H1 (cell line): Measurements from ENCODE around the gene IGFBP1. TPM values are rescaled to one million over a fixed set of nuclear protein-coding genes. Genes with fewer than 3 reads are reported as not detected.

Experiments used
- CTCF ChIA-PET: fragments of 300-600 bp; sonication (Branson Sonifier 250); formaldehyde crosslinking; loops from one replicate; lab custom pipeline; 2021; ENCODE audit not compliant: partially characterized antibody; lab: Charles Lee
- POLR2A ChIA-PET: fragments of 300-600 bp; sonication (Branson Sonifier 250); formaldehyde crosslinking; loops from one replicate; lab custom pipeline; 2021; ENCODE audit warnings: inconsistent platforms; ENCODE audit not compliant: partially characterized antibody; lab: Charles Lee
- DNase-seq, 2 experiments: peaks; one replicate each; pipeline versions ENCODE4 v3.0.0 to v3.0.0-alpha.2; 2010 to 2022; ENCODE audit warnings: low spot score in 2 of 2, low read depth in 1 of 2, mixed read lengths in 1 of 2
- FAIRE-seq: peaks from 2 replicates; lab custom pipeline; 2011; peaks lifted over from hg19 to GRCh38; lab: Jason Lieb, UNC
- H2AFZ ChIP-seq: 2 replicates; pipeline ENCODE4 v1.8.1; 2012; ENCODE audit warnings: low read length, inconsistent platforms
- H2AK5ac ChIP-seq: 2 replicates; pipeline ENCODE4 v1.6.1; 2013; ENCODE audit warnings: low read depth, low read length
- H2BK120ac ChIP-seq: replicated peaks from 2 replicates; pipeline ENCODE3; 2013; ENCODE audit warnings: low read depth, low read length, inconsistent platforms
- H2BK12ac ChIP-seq: 2 replicates; pipeline ENCODE4 v1.6.1; 2013; ENCODE audit warnings: low read depth, low read length
- H2BK15ac ChIP-seq: 2 replicates; pipeline ENCODE4 v1.6.1; 2013; ENCODE audit warnings: low read length
- H2BK20ac ChIP-seq: 2 replicates; pipeline ENCODE4 v1.6.1; 2013; ENCODE audit warnings: low read length
- H2BK5ac ChIP-seq: 2 replicates; pipeline ENCODE4 v1.6.1; 2013; ENCODE audit warnings: low read depth, low read length
- H3K14ac ChIP-seq: 2 replicates; pipeline ENCODE4 v1.6.1; 2013; ENCODE audit warnings: inconsistent platforms; ENCODE audit not compliant: insufficient read length
- H3K18ac ChIP-seq: 2 replicates; pipeline ENCODE4 v1.6.1; 2013; ENCODE audit warnings: low read length; ENCODE audit errors: extremely low read depth
- H3K23ac ChIP-seq: 2 replicates; pipeline ENCODE4 v1.6.1; 2013; ENCODE audit warnings: inconsistent platforms; ENCODE audit not compliant: insufficient read length
- H3K23me2 ChIP-seq: 2 replicates; pipeline ENCODE4 v1.6.1; 2013; ENCODE audit warnings: low read depth, low read length
- H3K27ac ChIP-seq: 2 replicates; pipeline ENCODE4 v1.6.1; 2011; ENCODE audit warnings: low read depth, low read length, inconsistent platforms
- H3K27me3 ChIP-seq, 4 experiments: replicated peaks in 1 of 4; 1 replicate in 1 of 4; 2 replicates in 3 of 4; pipeline versions ENCODE4 v1.6.1 to v1.8.1; 2011 to 2013; ENCODE audit warnings: low read length in 3 of 4, mild to moderate bottlenecking in 3 of 4, inconsistent platforms in 2 of 4, mixed read lengths in 2 of 4, moderate library complexity in 1 of 4; ENCODE audit not compliant: control insufficient read depth in 3 of 4, insufficient read depth in 3 of 4; ENCODE audit errors: extremely low read depth in 1 of 4
- H3K36me3 ChIP-seq, 4 experiments: 2 replicates each; pipeline versions ENCODE4 v1.6.1 to v1.8.1; 2011 to 2013; ENCODE audit warnings: mild to moderate bottlenecking in 4 of 4, low read length in 3 of 4, moderate library complexity in 2 of 4, control low read depth in 1 of 4, inconsistent platforms in 1 of 4; ENCODE audit not compliant: insufficient read depth in 4 of 4, control insufficient read depth in 2 of 4
- H3K4ac ChIP-seq: replicated peaks from 2 replicates; pipeline ENCODE3; 2013; ENCODE audit warnings: low read length, low read depth, mixed read lengths, inconsistent platforms; ENCODE audit not compliant: insufficient read length
- H3K4me1 ChIP-seq, 4 experiments: replicated peaks in 1 of 4; 1 replicate in 1 of 4; 2 replicates in 3 of 4; pipeline versions ENCODE4 v1.6.1 to v1.8.1; 2011 to 2013; ENCODE audit warnings: low read length in 3 of 4, inconsistent platforms in 2 of 4, mixed read lengths in 1 of 4; ENCODE audit not compliant: insufficient read depth in 4 of 4, control insufficient read depth in 3 of 4
- H3K4me2 ChIP-seq, 2 experiments: 2 replicates each; pipeline versions ENCODE4 v1.6.1 to v1.8.1; 2011 to 2013; ENCODE audit warnings: low read depth in 2 of 2, low read length in 2 of 2, control low read depth in 1 of 2, inconsistent platforms in 1 of 2, mild to moderate bottlenecking in 1 of 2; ENCODE audit not compliant: insufficient read depth in 1 of 2
- H3K4me3 ChIP-seq, 4 experiments: fragments of 200-600, 300-600 bp in 1 of 4; sonication (generic), shearing (Covaris generic), sonication (Bioruptor Twin) in 1 of 4; 2 replicates each; pipeline versions ENCODE4 v1.5.1 to v1.8.1; 2011 to 2016; ENCODE audit warnings: low read length in 4 of 4, low read depth in 3 of 4, control low read depth in 2 of 4, inconsistent platforms in 2 of 4, mild to moderate bottlenecking in 2 of 4, mixed read lengths in 1 of 4, moderate library complexity in 1 of 4; ENCODE audit not compliant: insufficient read depth in 2 of 4; ENCODE audit errors: extremely low read depth in 1 of 4
- H3K56ac ChIP-seq: replicated peaks from 2 replicates; pipeline ENCODE3; 2013; ENCODE audit warnings: low read depth, mild to moderate bottlenecking, mixed read lengths, low read length, inconsistent platforms; ENCODE audit not compliant: insufficient read length
- H3K79me1 ChIP-seq: 2 replicates; pipeline ENCODE4 v1.6.1; 2013; ENCODE audit warnings: low read depth, low read length, control low read depth
- H3K79me2 ChIP-seq, 2 experiments: 2 replicates each; pipeline versions ENCODE4 v1.6.1 to v1.8.1; 2012 to 2013; ENCODE audit warnings: low read length in 2 of 2, mild to moderate bottlenecking in 2 of 2, inconsistent platforms in 1 of 2; ENCODE audit not compliant: insufficient read depth in 2 of 2, control insufficient read depth in 1 of 2
- H3K9ac ChIP-seq, 4 experiments: replicated peaks in 1 of 4; 1 replicate in 1 of 4; 2 replicates in 3 of 4; pipeline versions ENCODE4 v1.6.1 to v1.8.1; 2011 to 2013; ENCODE audit warnings: low read depth in 3 of 4, low read length in 3 of 4, control low read depth in 2 of 4, mild to moderate bottlenecking in 2 of 4, moderate library complexity in 2 of 4, inconsistent platforms in 1 of 4; ENCODE audit errors: extremely low read depth in 1 of 4
- H3K9me3 ChIP-seq, 2 experiments: 2 replicates each; pipeline versions ENCODE4 v1.6.1 to v1.8.1; 2012 to 2013; ENCODE audit warnings: mild to moderate bottlenecking in 2 of 2, moderate library complexity in 2 of 2, control low read depth in 1 of 2, inconsistent platforms in 1 of 2, low read depth in 1 of 2, low read length in 1 of 2, mixed read lengths in 1 of 2; ENCODE audit not compliant: insufficient read depth in 2 of 2
- H4K20me1 ChIP-seq, 2 experiments: replicated peaks in 1 of 2; 2 replicates each; pipeline versions ENCODE3 to v1.8.1; 2011 to 2013; ENCODE audit warnings: inconsistent platforms in 2 of 2, low read length in 2 of 2, mild to moderate bottlenecking in 1 of 2; ENCODE audit not compliant: insufficient read depth in 2 of 2, control insufficient read depth in 1 of 2
- H4K5ac ChIP-seq: 2 replicates; pipeline ENCODE4 v1.6.1; 2013; ENCODE audit warnings: low read length, low read depth, mixed read lengths, inconsistent platforms; ENCODE audit not compliant: insufficient read length
- H4K8ac ChIP-seq: 2 replicates; pipeline ENCODE4 v1.8.0; 2013; ENCODE audit warnings: mild to moderate bottlenecking, moderate library complexity, low read length, inconsistent platforms; ENCODE audit not compliant: insufficient read depth; ENCODE audit errors: extremely low read depth
- H4K91ac ChIP-seq: replicated peaks from 2 replicates; pipeline ENCODE3; 2013; ENCODE audit warnings: low read length, mixed read lengths, inconsistent platforms; ENCODE audit not compliant: insufficient read length
- TAF1 ChIP-seq: IDR thresholded peaks from 2 replicates; pipeline ENCODE4 v1.6.1; 2011; ENCODE audit warnings: mild to moderate bottlenecking, low read depth, low read length
- polyA plus RNA-seq, 7 experiments: library from polyadenylated mRNA; depleted of rRNA in 3 of 7; stranded (reverse) in 5 of 7; unstranded in 2 of 7; fragments of >200 nt in 5 of 7; fragments of 200-250 nt in 2 of 7; gene quantifications; 1 replicate in 5 of 7; 2 replicates in 1 of 7; 4 replicates in 1 of 7; pipeline versions ENCODE4 v1.2.1 to v1.2.3, GENCODE V29; 2011 to 2013; ENCODE audit warnings: missing spikeins in 2 of 7, mixed read lengths in 2 of 7
- total RNA-seq: library from RNA; stranded (reverse); fragmentation: NEBNext Ultra II Directional; extraction: Animal tissue kit (Norgen Biotek cat#: 25700); gene quantifications from 2 replicates; pipeline ENCODE4 v1.2.1, GENCODE V29; 2021

Gene IGFBP1
- total and polyA plus RNA-seq, 2 of the 8 experiments (the other 6 are each of a cell fraction or from before 2014, with no cell fraction given) = not detected

DNA sequence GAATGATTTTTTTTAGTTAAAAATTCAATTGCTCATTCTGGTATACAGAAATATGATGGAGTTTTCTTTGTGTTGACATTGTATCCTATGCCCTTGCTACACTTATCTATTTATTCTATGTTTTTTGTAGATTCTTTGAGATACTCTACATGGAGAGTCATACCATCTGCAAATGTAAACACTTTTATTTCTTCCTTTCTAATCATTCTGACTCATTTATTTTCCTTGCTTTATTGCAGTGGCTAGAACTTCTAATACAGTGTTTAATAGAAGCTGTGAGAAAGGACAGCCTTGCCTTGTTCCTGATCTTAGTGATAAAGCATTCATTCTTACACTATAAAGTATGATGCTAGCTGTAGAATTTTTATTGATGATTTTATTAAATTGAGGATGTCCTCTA is 42.7 kb downstream of the IGFBP1 start:
- Histone ChIP-seq H4K8ac (no peak overlapping the region), H4K20me1 (no peaks in the 10 kb centered on the region), H2BK20ac (no peak overlapping the region), H3K4ac (no peak overlapping the region), H2BK120ac (no peak overlapping the region), H3K9me3 (no peaks in the 10 kb centered on the region), H2AFZ (no peak overlapping the region), H3K4me2 (no peak overlapping the region), H3K56ac (no peak overlapping the region), H3K23me2 (no peaks in the 10 kb centered on the region; the same call in 1 of the 2 replicates), H2BK15ac (no peak overlapping the region), H3K79me1 (no peaks in the 10 kb centered on the region), H3K4me1 (no peaks in the 10 kb centered on the region), H2BK5ac (no peak overlapping the region), H4K5ac (no peak overlapping the region), H3K79me2 (no peaks in the 10 kb centered on the region), H2AK5ac (no peak overlapping the region), H3K23ac (no peak overlapping the region), H3K27me3 (no peaks in the 10 kb centered on the region), H3K4me3 (no peak overlapping the region), H3K18ac (no peak overlapping the region), H4K91ac (no peak overlapping the region), H3K9ac (no peak overlapping the region), H3K36me3 (no peaks in the 10 kb centered on the region), H3K14ac (no peak overlapping the region), H2BK12ac (no peak overlapping the region), H3K27ac (no peak overlapping the region)
- no peak for FAIRE-seq
- TF ChIP-seq TAF1 = no peak
- CTCF ChIA-PET = no interaction called here
- POLR2A ChIA-PET = no interaction called here
- no peak for DNase-seq
